ENCODE results near the gene DNAJC5G.
"Not testable (repeated sequence)": the region's sequence is repeated elsewhere in the genome, so short reads cannot be mapped to it uniquely, and the experiment has no call there.

The DNAJC5G gene

GRCh38 chr2:27264753-27265535 lies 10.3 kb upstream of the DNAJC5G start (continued):
- TF ChIP-seq ZNF621 (tag by site-specific recombination; IDR thresholded peaks at IDR 0.05) (no peak), ZNF140 (tag by site-specific recombination; IDR thresholded peaks at IDR 0.05) (no peak), ZNF830 (tag by site-specific recombination; IDR thresholded peaks at IDR 0.05; ENCODE audit: low read depth) (no peak)

- TF ChIP-seq RBAK (tag by site-specific recombination; IDR thresholded peaks at IDR 0.05) (no peak), ZNF335 (tag by site-specific recombination; conservative IDR thresholded peaks at IDR 0.05) (peak; percentile 38; the same call in 1 of the 2 replicates)
- Histone ChIP-seq H3K27ac (ENCODE audit: extremely low read depth, low read depth, low read length) (no peak overlapping the region), H3K9me3 (ENCODE audit: control insufficient read depth, insufficient read depth, low read depth, low read length) (no peaks in the 10 kb centered on the region), H3K4me1 (ENCODE audit: control insufficient read depth, insufficient read depth, low read length) (peaks cover 9% of the 10 kb centered on the region), H3K4me3 (ENCODE audit: low read depth, low read length) (no peak overlapping the region), H3K36me3 (ENCODE audit: control insufficient read depth in 2 of 2, insufficient read depth in 1 of 2, low read length in 2 of 2) (no peaks in the 10 kb centered on the region)
- POLR2A ChIA-PET, result interaction anchor here (1.0 kb wide), 1 partner anchor 15 kb away, joined by 3 read pairs; no protein-coding TSS in a partner anchor
- CTCF ChIA-PET, result interaction anchor here (0.6 to 6.2 kb wide), 18 partner anchors 8 to 668 kb away, joined by 3 to 96 read pairs (median 5); partner anchors contain the start of gene TRIM54
These were observed 9.7 kb upstream of the DNAJC5G start for GRCh38 chr2:27265536-27265870.

- H3K4me1 ChIP-seq (ENCODE audit: control insufficient read depth, insufficient read depth, low read length); H3K4me3 ChIP-seq (ENCODE audit: low read depth, low read length); POLR2A ChIA-PET; H3K36me3 ChIP-seq (ENCODE audit: control insufficient read depth in 2 of 2, insufficient read depth in 1 of 2, low read length in 2 of 2); H3K9me3 ChIP-seq (ENCODE audit: control insufficient read depth, insufficient read depth, low read depth, low read length); H3K27ac ChIP-seq (ENCODE audit: extremely low read depth, low read depth, low read length): not testable (repeated sequence)
- CTCF ChIA-PET, result interaction anchor here (1.8 kb wide), 1 partner anchor 35 kb away, joined by 8 read pairs; no protein-coding TSS in a partner anchor
- TF ChIP-seq EGR2 (tag by site-specific recombination; IDR thresholded peaks at IDR 0.05; ENCODE audit: low read depth) (peak; percentile 71), ZFHX2 (tag by site-specific recombination; conservative IDR thresholded peaks at IDR 0.05) (peak; percentile 56)
These were observed 6.9 kb upstream of the DNAJC5G start for GRCh38 chr2:27268296-27268695.

- POLR2A ChIA-PET, result interaction anchor here (0.6 to 0.8 kb wide), 2 partner anchors 10 to 92 kb away, joined by 3 to 6 read pairs; no protein-coding TSS in a partner anchor
These were observed 5.1 kb upstream of the DNAJC5G start for GRCh38 chr2:27270131-27270530.

More at GRCh38 chr2:27270131-27270530, 5.1 kb upstream of the DNAJC5G start:
- CTCF ChIA-PET, result interaction anchor here (0.7 to 5.1 kb wide), 4 partner anchors 10 to 183 kb away, joined by 4 to 41 read pairs (median 5); partner anchors contain the start of genes KHK and TRIM54
- Histone ChIP-seq H3K9me3 (ENCODE audit: control insufficient read depth, insufficient read depth, low read depth, low read length) (no peaks in the 10 kb centered on the region), H3K27ac (ENCODE audit: extremely low read depth, low read depth, low read length) (no peak overlapping the region), H3K36me3 (ENCODE audit: control insufficient read depth in 2 of 2, insufficient read depth in 1 of 2, low read length in 2 of 2) (no peaks in the 10 kb centered on the region), H3K4me1 (ENCODE audit: control insufficient read depth, insufficient read depth, low read length) (no peaks in the 10 kb centered on the region), H3K4me3 (ENCODE audit: low read depth, low read length) (no peak overlapping the region)
- TF ChIP-seq ZNF146 (tag by site-specific recombination; IDR thresholded peaks at IDR 0.05) (no peak), ZNF274 (IDR thresholded peaks at IDR 0.05; ENCODE audit: low read length) (no peak), ZNF274 (tag by site-specific recombination; IDR thresholded peaks at IDR 0.05; ENCODE audit: borderline replicate concordance) (no peak), ZNF2 (tag by site-specific recombination; IDR thresholded peaks at IDR 0.05) (no peak), ZNF623 (tag by site-specific recombination; IDR thresholded peaks at IDR 0.05) (no peak), ZNF121 (tag by site-specific recombination; IDR thresholded peaks at IDR 0.05) (no peak), INSM2 (tag by site-specific recombination; IDR thresholded peaks at IDR 0.05) (no peak), ZFP3 (tag by site-specific recombination; IDR thresholded peaks at IDR 0.05; ENCODE audit: low read depth) (no peak), BCL11B (tag by site-specific recombination; IDR thresholded peaks at IDR 0.05; ENCODE audit: low read depth) (no peak), GLIS2 (tag by site-specific recombination; IDR thresholded peaks at IDR 0.05) (no peak), ZNF521 (tag by site-specific recombination; IDR thresholded peaks at IDR 0.05) (no peak), ZNF184 (tag by site-specific recombination; IDR thresholded peaks at IDR 0.05) (no peak), YY2 (tag by site-specific recombination; IDR thresholded peaks at IDR 0.05) (no peak), ZNF626 (tag by site-specific recombination; IDR thresholded peaks at IDR 0.05) (no peak), ZNF664 (tag by site-specific recombination; IDR thresholded peaks at IDR 0.05) (no peak)
- TF ChIP-seq, protein P1, sequence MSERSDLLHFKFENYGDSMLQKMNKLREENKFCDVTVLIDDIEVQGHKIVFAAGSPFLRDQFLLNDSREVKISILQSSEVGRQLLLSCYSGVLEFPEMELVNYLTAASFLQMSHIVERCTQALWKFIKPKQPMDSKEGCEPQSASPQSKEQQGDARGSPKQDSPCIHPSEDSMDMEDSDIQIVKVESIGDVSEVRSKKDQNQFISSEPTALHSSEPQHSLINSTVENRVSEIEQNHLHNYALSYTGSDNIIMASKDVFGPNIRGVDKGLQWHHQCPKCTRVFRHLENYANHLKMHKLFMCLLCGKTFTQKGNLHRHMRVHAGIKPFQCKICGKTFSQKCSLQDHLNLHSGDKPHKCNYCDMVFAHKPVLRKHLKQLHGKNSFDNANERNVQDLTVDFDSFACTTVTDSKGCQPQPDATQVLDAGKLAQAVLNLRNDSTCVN (tag by site-specific recombination; optimal IDR thresholded peaks at IDR 0.05), result no peak

All from HEK293 (cell line).